ENCODE data around the gene NUP85. TPM values are rescaled to one million over a fixed set of nuclear protein-coding genes. Genes with fewer than 3 reads are reported as not detected.
A peak's percentile ranks its signal among the peaks of the same experiment; 100 is the strongest.
"Not testable (repeated sequence)": the region's sequence is repeated elsewhere in the genome, so short reads cannot be mapped to it uniquely, and the experiment has no call there.

NUP85 gene, protein sequence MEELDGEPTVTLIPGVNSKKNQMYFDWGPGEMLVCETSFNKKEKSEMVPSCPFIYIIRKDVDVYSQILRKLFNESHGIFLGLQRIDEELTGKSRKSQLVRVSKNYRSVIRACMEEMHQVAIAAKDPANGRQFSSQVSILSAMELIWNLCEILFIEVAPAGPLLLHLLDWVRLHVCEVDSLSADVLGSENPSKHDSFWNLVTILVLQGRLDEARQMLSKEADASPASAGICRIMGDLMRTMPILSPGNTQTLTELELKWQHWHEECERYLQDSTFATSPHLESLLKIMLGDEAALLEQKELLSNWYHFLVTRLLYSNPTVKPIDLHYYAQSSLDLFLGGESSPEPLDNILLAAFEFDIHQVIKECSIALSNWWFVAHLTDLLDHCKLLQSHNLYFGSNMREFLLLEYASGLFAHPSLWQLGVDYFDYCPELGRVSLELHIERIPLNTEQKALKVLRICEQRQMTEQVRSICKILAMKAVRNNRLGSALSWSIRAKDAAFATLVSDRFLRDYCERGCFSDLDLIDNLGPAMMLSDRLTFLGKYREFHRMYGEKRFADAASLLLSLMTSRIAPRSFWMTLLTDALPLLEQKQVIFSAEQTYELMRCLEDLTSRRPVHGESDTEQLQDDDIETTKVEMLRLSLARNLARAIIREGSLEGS
- total RNA-seq (2014; rRNA removed; shearing (Covaris generic)) = 45.1 and 45.6 TPM in 2 replicates
- 30.7 and 37.7 TPM in 2 replicates for polyA plus RNA-seq (2015; cell fraction: cytosol; rRNA removed)
- 104 and 121 TPM in 2 replicates for polyA plus RNA-seq (2015; cell fraction: nucleus; rRNA removed)

DNA sequence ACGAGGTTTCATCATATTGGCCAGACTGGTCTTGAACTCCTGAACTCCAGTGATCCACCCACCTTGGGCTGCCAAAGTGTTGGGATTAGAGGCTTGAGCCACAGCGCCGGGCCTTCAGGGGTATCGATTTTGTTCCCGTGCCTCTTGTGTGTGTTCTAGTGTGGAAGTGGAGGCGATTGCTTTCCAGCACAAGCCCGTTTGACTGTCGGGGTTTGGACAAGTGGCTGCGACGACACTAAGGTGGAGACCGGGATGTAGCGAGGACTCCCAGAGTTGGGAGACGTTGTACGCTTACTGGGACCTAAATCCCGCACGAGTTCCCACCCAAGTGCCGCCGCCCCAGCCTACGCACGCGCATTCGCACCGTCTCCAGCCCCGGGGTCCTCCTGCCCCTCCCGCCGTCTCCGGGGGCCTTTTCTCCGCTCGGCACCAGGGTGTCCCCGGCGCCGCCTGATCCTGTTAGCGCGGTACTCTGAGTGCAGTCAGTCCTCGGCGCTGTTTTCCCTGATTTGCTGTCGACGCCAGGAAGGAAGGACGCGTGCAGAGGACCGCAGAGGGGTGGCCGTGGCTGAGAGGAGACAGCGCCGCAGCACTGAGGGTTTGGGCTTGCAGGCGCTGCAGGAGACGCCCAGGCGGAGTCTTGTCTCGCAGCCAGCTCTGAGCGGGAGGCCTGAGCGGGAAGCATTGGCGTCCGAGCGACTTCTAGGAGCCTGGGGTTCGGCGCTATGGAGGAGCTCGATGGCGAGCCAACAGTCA lies at the start of gene NUP85:
TSS of gene NUP85 (plus strand) at position 643 of the 756 bp plus-strand sequence. CDS start at position 726, 83 bp downstream.
- peak; percentile 92 for DNase-seq (ENCODE audit: low read depth)

DNA sequence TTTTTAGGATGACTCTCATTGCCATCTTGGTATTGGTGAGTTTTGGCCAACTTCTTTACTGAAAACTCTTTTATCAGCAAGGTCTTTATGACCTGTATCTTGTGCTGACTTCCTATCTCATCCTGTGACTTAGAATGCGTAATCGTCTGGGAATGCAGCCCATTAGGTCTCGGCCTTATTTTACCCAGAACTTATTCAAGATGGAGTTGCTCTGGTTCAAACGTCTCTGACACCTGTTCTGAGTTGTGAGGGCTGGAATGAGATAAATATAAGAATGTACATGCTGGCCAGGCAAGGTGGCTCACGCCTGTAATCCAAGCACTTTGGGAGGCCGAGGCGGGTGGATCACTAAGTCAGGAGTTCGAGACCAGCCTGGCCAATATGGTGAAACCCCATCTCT lies 47.0 kb upstream of the NUP85 start:
- DNase-seq (ENCODE audit: low read depth) = not testable (repeated sequence)

DNA sequence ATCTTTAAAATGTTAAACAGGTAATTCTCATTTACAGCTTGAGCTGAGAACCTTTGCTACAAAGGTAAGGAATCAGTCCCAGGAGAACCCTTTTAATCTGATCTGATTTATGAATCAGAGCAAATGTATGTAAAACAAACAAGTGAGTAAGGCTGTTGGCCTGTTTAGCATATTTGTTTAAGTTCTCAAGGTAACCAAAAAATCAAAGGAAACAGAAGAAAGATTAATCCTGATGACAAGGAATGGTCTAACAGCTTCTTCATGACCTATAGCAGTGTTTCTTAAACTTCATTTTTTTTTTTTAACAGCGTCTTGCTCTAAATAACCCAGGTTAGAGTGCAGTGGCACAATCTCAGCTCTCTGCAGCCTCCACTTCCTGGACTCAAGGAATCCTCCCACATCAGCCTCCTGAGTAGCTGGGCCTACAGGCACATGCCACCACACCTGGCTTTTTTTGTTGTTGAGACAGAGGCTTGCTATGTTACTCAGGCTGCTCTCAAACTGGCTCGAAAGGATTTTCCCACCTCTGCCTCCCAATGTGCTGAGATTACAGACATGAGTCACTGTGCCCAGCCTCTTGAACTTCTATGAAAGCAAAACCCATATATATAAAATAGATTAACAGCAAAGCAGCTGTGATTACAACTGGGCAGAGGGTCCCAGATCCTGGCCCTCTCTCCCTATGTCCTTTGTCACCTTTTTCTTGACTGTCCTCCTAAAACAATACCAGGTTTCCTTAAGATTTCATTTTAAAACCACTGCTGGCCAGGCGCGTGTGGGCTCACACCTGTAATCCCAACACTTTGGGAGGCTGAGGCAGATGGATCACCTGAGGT lies 46.1 kb upstream of the NUP85 start:
- peak; percentile 76 for DNase-seq (ENCODE audit: low read depth)

DNA sequence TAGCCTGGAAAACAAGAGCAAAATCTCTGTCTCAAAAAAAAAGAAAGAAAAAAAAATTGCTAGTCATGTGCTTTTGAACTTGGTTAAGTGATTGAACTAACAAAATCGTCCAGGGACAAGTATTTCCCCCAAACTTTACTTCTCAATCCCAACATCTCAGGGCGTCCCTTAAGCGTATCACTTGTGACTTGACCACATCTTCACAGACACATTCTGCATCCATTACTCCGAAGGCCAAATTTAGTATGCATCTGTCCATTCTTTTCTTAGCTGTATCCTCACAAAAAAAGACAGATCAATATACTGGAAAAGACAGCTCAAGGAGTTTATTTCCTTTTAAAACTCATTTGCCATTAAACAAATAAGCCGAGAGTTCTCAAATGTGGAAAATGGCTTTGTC lies 45.3 kb upstream of the NUP85 start:
- DNase-seq (ENCODE audit: low read depth) = no peak

DNA sequence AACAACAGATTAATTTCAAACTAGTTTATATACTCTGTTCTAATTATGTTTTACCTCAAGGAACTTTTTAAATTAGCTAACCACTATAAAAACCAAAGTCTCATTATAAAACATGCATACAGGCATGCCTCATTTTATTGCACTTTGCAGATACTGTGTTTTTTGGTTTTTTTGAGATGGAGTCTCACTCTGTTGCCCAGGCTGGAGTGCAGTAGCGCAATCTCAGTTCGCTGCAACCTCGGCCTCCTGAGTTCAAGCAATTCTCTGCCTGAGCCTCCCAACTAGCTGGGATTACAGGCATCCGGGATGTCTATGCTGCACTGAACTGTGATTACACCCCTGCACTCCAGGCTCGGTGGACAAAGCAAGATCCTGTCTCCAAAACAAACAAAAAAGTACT lies 42.4 kb upstream of the NUP85 start:
- DNase-seq (ENCODE audit: low read depth) = no peak

DNA sequence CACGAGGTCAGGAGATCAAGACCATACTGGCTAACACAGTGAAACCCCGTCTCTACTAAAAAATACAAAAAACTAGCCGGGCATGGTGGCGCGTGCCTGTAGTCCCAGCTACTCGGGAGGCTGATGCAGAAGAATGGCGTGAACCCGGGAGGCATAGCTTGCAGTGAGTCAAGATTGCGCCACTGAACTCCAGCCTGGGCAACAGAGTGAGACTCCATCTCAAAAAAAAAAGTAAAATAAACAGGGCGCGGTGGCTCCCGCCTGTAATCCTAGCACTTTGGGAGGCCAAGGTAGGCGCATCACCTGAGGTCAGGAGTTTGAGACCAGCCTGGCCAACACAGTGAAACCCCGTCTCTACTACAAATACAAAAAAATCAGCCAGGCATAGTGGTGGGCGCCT lies 40.9 kb upstream of the NUP85 start:
- DNase-seq (ENCODE audit: low read depth) = not testable (repeated sequence)

DNA sequence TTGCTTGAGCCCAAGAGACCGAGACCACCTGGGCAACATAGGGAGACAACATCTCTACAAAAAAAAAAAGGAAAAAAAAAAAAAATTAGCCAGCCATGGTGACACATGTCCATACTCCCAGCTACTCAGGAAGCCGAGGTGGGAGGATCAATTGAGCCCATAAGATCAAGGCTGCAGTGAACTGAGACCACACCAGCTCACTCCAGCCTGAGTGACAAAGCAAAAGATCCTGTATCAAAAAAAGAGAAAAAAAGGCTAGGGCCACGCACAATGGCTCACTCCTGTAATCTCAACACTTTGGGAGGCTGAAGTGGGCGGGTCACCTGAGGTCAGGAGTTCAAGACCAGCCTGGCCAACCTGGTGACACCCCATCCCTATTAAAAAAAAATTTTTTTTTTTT lies 36.5 kb upstream of the NUP85 start:
- no peak for DNase-seq (ENCODE audit: low read depth)

DNA sequence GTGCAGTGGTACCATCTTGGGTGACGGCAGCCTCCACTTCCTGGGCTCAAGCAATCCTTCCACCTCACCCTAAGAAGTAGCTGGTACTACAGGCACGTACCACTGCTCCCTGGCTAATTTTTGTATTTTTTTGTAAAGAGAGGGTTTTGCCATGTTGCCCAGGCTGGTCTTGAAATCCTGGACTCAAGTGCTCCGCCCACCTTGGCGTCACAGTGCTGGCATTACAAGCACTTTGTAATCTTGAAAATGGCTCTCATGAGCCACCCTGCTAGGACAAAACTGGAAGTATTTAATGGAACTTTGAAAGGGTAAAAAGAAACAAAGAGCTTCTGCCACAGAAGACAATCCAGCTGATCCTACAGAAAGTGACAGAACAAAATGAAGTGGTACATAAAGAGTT lies 32.0 kb upstream of the NUP85 start:
- no peak for DNase-seq (ENCODE audit: low read depth)

DNA sequence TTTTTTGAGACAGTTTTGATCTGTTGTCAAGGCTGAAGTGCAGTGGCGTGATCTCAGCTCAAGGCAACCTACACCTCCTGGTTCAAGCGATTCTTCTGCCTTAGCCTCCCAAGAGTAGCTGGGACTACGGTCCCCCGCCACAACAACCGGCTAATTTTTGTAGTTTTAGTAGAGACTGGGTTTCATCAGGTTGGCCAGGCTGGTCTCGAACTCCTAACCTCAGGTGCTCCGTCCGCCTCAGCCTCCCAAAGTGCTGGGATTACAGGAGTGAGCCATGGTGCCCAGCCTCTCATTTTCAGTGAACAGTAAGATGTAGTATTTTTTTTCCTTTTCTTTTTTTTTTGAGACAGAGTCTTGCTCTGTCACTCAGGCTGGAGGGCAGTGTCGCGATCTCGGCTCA lies 30.5 kb upstream of the NUP85 start:
- DNase-seq (ENCODE audit: low read depth) = no peak

DNA sequence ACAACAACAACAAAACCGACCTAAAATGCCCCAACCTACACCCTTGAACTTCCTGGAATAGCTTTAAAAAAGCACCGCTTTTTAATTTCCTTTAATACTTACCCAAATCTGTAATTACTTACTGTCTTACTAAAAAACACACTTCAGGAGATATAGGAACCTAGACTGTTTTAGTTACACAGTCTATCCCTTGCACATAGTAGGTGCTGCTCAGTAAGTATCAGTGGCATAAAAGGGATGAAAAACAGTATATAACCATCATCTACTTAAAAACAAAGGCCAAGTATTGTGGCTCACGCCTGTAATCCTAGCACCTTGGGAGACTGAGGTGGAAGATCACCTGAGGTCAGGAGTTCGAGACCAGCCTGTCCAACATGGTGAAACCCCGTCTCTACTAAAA lies 28.9 kb upstream of the NUP85 start:
- no peak for DNase-seq (ENCODE audit: low read depth)

DNA sequence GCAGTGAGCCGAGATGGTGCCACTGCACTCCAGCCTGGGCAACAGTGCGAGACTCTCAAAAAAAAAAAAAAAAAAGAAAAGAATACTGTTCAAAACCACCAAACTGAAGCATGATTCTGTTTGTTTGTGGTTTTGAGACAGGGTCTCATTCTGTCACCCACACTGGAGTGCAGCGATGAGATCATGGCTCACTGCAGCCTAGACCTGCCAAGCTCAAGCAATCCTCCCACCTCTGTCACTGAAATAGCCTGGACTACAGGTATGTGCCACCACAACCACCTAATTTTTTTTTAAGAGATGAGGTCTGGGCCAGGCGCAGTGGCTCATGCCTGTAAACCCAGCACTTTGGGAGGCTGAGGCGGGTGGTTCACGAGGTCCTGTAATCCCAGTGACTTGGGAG lies 27.0 kb upstream of the NUP85 start:
- DNase-seq (ENCODE audit: low read depth) = no peak

DNA sequence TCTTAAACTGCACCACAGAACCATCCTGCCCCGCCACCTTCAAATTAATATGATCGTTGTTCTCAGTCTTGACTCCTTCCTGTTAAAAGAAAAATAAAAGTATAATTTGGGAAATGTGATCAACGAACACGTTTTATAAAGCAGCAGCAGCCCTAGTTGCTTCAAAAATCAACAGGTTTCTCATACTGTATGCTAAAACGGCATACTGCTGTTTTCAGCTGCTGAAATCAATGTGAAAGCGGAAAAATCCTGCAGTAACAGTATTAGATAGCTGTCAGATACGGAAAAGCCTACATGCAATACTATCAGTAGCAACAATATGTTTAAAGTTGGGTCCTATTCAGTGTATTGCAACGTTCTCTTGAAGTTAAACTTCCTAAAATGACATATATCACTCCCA lies 24.4 kb upstream of the NUP85 start:
- no peak for DNase-seq (ENCODE audit: low read depth)

DNA sequence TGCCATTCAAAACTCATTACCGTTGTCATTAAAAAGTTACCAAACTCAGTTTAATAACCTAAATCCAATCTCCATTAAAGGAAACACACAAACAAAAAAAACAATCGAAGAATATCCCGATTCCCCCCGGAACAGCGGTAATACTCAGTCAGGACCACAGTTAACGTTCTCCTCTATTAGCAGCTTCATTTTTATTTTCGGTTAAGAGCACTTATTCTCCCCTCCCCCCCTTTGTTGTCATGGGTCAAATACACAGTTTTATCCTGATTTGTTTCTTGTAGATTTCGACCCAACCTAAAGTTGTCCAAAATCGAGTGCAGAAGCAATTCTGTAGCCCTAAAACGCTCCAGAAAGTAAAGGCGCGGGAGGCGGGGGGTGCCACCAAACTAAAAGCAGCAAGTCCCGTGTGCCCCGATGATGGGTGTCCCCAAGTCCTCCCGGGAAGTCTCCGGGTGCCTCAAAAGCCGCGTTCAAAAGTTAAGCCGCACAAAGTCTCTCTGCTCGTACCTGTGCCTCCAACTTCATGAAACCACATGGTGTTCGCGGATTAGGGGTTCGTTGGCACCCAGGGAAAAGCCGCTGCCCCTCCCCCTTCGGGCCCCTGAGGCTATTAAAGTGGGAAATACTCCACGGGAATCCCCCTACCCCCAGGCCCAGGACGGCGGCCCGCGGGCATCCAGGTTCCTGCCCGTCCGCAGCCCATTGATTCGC lies 23.7 kb upstream of the NUP85 start:
- no peak for DNase-seq (ENCODE audit: low read depth)

DNA sequence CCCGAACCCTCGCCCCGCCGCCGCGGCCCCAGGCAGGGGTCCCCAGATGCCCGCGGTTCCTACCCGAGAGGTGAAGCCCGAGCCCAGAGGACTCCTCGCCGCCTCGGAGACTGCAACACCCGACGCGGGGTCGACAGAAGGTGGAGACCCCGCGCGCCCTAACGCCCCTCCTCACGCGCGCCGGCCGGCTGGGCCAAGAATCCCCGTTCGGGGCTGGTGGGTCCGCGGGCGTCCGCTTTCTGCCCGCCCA lies 23.2 kb upstream of the NUP85 start:
- no peak for DNase-seq (ENCODE audit: low read depth)

DNA sequence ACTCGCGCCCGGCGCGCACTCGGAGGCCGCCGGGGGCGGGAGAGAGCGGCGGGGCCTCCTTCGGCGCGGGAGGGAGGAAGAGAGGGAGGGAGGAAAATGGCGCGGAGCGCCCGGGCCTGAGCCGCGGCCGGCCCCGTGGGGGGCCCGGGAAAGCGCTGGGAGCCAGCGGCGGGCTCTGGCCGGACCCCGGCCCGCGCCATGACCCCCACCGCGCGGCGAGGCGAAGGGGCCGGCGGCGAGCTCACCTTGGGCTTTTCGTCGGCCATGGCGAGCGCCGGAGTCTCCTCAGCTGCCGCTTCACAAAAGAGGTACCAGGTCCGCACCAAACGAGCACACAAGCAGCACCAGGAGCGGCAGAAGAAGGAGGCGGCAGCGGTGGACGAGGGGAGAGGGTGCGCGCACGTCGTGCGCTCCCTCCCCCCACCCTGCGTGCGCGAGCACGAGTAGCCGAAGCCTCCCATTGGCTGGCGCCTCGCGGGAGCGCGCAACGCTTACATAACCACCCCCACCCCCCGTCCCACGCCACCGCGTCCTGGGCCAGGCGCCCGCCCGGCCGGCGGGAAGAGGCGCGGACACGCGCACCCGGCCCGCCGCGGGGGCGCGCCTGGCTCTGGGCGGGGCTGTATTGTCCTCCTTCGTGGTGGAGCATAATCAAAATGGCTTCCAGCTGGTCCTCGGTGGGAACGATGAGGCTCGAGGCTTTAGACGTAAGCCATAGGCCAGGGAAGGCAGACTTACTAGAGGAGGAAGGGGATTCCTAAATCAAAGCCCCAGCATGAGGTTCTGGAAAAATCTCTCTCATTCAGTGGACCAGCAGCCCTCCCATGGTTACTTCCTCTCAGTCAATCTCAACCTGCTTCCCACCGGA lies 22.7 kb upstream of the NUP85 start, which contains the start of gene SUMO2:
TSS of gene SUMO2 (minus strand) at position 391 of the 868 bp plus-strand sequence. CDS start at position 266, 125 bp downstream.
- DNase-seq (ENCODE audit: low read depth) = peak; percentile 92

DNA sequence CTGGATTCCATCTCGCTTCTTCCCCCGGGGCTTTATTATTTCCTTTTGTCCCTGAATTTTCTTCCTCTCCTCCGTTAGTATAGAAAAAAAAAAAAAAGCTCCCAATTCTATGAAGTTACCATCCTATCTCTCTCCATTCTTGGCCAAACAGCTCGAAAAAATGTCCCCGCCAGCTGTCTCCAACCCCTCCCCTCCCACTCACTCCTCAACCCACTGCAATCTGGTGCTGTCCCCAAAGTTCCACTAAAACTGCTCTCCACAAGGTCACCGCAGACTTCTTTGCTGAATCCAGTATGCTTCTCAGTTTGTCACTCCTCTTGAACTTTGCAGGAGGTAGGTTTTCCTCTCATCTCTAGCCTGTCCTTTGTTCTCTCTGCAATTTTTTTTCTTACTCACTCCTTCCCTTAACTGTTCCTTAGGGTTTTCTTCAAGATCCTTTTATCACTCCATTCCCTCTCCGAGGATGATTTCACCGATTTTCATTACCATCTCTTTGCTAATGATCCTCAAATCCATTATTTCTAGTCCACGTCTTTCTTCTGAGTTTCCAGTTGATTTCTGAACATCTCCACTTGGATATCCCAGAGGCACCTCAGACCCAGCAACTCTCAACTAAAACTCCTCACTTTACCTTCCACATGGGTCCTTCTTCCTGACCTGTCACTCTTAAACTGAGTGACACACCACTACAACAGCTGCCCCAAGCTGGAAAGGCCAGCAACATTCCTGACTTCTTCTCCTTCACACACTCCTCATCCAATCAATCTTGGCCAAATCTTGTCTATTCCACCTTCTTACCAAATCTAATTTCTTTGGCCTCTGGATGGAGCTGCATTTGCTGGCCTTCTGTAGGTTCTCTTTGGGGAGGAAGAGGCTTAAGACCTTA lies 21.2 kb upstream of the NUP85 start:
- no peak for DNase-seq (ENCODE audit: low read depth)

DNA sequence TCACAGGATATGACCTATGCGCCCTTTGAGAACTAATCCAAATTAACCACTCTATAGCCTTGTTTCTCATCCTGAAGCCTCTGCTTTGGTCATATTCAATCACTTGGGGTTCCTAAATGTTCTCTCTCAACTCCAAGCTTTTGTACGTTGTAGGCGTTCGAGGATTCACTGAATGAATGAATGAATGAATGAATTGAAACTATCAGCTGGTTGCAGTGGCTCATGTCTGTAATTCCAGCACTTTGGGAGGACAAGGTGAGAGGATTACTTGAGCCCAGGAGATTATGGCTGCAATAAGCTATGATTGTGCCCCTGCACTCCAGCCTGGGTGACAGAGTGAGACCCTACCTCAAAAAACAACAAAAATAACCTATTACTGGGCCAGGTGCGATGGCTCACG lies 16.9 kb upstream of the NUP85 start:
- no peak for DNase-seq (ENCODE audit: low read depth)

DNA sequence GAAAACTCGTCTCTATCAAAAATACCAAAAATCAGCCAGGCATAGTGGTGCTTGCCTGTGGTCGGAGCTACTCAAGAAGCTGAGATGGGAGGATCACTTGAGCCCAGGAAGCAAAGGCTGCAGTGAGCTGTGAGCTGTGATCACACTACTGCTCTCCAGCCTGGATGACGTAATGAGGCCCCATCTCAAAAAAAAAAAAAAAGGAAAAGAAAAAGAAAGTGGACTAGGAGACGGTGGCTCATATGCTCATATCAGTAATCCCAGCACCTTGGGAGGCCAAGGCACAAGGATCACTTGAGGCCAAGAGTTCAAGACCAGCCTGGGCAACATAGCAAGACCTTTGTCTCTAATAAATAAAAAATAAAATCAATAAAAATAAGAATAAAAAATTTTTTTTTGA lies 13.9 kb upstream of the NUP85 start:
- peak; percentile 67 for DNase-seq (ENCODE audit: low read depth)

DNA sequence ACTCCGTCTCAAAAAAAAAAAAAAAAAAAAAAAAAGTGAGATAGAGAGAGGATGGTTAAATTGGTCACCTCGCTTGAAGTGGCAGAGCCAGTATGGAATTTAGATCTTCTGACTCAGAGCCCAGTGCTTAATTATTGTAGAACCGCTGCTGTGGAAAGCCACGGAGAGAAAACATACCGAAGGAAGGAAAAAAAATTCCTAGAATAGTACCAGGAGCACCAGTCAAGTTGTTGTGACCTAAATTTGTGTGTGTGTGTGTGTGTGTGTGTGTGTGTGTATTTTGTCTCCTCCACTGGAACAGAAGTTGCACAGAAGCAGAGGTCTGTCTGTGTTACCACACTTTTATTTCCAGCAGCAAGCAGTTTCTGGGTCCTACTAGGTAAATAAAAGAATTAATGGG lies 10.6 kb upstream of the NUP85 start:
- peak; percentile 41 for DNase-seq (ENCODE audit: low read depth)

Measured in HT1080 (cell line).